Inflammatory macrophage treated with lipopolysaccharide for 4 hours (primary cell): ENCODE data around the gene ZNF423.
"Not testable (repeated sequence)": the region's sequence is repeated elsewhere in the genome, so short reads cannot be mapped to it uniquely, and the experiment has no call there.

Source experiments
- DNase-seq: peaks from one replicate; pipeline ENCODE4 v3.0.0-alpha.2; 2020

ZNF423 gene

DNA sequence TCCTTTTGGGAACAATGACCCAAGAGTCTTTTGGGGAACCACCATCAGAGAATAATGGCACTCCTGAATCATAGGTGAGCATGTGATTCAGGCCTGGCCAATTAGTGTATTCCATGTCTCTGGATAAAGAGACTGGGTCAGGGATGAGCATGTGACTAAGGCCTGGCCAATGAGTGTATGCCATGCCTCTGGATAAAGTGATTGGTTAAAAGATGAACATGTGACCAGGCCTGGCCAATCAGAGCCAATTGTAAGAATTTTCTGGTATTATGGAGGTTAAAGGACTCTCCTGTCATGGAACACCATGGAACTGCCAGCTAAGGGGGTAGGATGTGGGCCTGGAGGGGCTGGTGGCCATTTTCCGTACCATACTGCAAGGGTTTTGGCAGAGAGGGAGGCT is 288.0 kb downstream of the ZNF423 start:
- DNase-seq = no peak

DNA sequence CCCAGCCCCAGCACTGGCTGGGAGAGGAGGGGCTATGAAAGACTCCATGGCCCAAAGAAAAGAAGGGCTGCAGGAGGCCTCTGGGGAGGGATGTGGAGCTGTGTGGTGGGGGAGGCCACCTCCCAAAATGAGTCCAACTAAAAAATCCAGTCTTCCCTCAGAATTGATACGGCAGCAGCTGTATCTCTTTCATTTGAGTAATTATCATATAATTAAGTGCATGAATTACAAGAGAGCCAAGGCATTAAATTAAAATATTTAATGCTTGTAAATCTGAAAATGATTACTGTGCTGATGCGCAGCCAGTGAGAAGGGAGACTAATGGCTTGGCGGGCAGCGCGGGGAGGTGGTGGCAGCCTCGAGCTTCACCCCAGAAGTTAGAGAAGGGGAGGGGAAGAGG is 289.5 kb downstream of the ZNF423 start:
- no peak for DNase-seq

DNA sequence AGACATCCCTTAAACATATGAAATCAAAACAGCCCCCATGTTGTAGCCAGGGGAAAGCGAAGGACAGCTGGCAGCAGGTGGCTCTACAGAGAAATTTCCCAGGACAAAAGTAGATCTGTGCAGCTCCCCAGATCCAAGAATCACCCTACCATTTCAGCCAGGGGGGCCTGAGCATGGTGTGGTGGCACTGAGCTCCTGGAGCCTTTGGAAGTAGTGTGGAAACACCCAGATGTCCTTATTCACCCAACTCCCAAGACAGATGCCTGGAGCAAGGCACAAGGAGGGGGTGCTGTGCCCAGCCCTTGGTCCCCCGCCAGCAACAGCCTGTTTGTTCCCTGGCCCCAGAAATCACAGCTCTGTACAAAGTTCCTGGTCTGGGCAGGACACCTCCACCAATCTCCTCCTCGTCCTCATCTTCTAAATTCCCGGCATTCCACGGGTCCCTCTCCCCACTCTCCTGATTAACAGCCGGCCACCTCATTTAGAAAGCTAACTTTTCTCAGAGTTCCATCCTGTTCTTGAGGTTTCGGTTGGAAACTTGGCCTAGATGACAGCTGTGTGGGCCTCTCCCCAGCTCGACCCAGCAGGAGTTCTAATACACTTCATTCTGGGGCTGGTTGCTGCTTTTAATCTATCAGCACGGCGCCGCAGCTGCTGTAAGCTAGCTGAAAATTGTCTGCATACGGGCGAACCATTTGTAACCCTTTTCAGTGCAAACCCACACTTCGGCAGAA is 291.2 kb downstream of the ZNF423 start:
- no peak for DNase-seq

DNA sequence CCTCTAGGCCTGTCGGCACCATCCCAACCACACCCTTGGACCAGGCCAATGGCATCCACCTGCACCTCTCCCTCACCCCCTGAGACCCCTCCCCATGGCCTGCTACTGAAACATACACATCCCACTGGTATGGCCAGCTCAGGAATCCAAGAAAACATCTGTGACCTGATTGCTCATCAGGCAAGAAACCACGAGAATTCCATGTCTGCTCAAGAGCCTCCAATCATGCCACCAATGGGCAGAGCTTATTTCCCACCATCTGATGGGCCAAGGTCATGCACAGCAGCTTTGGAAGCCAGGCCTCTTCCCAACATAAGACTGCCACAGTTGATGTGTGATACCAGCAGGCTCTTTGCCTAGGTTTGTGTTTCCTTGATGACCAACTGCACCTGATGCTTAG is 292.2 kb downstream of the ZNF423 start:
- no peak for DNase-seq

DNA sequence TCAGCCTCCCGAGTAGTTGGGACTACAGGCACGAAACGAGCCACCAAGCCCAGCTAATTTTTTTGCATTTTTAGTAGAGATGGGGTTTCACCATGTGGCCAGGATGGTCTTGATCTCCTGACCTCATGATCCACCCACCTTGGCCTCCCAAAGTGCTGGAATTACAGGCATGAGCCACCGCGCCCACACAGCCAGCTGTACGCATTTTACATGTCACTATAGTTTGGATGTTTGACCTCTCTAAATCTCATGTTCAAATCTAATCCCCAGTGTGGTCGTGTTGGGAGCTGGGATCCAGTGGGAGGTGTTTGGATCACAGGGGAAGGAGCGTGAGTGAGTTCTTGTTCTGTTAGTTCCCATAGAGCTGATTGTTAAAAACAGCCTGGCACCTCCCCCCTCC is 293.0 kb downstream of the ZNF423 start:
- DNase-seq = not testable (repeated sequence)

DNA sequence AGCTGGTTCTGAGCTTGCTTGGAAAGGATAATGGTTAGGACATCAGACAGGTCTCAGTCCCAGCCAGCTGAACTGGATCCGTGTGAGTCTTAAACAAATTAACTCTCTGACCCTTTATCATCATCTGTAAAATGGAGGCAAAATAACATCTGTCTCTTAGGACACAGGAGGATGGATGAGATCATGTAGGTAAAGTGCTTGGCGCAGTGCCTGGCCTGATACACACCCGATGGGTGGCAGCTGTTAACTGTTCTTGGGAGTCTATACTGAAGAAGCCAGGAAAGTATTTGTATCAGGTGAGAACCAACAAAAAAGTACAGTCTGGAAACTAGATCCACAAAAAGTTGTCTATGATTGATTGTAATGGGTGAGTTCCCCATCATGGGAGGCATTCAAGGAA is 293.7 kb downstream of the ZNF423 start:
- no peak for DNase-seq

DNA sequence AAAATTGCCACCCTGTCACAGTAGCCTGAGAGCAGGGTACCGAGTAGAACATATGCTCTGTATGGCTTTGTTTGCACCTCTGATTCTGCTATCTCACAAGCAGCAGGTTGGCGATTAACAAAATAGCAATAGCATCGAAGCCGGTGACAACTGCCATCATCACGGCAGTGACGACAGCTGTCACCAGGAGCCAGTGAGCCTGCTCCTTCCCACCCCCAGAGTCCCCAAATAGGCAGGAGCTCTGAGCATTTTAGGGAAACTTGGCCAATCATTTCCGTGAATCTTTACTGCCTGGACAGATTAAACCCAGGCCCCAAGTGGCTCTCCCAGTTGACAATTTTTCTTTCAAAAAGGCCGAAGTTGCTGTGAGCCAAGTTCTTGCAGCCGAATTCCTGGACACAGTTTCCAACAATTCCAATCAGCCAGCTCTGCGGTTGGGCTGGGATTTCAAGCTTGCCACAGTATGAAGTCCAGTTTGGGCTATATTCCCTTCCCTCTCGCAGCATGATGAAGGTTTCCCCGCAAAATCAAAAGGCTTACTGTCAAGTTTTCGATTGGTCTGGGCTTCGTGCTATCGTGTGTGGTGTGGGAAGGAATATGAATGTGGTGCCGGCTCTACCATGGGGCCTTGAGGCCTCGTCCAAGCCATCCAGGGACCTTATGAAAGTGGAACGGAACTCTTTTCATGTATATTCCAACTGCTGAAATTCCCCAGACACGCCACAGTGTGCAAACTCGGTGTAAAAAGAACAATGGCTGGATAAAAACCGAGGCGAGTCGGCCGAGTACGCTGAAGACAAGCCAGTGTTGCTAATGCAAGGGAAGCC is 295.7 kb downstream of the ZNF423 start:
- DNase-seq = no peak

DNA sequence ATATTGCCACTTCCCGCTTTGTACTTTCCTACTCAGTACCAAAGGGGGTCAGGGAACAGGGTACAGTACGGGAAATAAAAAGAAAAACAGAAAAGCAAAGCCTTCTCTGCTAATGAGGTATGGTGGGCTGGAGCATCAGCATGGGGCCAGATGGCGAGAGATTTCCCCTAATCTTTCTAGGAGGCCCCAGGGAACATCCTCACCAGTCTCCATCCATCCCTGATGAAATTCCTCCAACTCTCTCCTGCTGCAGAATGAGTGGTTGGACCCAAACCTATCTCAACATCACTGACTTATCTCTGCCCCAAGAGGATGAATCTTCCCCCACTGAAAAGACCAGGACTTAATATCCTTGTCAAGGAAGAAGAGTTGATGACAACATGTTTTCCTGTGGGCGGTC is 296.7 kb downstream of the ZNF423 start:
- no peak for DNase-seq

DNA sequence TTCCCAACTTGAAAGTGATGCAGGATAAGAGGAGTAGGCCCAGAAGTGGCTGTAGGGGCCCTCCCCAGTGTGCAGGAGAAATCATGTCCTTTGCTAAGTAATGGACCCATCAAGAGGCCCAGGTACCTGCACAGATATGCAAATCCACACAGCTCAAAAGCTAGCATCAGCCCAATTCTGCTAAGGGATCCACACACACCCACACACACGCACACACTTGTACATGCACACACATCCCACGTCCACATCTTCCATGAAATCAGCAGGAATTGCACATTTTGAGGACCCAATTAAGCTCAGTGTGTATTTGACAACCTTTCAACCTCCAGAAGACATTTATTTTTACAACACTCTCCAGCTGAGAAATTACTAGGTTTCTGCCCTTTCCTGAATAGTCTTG is 297.5 kb downstream of the ZNF423 start:
- no peak for DNase-seq

DNA sequence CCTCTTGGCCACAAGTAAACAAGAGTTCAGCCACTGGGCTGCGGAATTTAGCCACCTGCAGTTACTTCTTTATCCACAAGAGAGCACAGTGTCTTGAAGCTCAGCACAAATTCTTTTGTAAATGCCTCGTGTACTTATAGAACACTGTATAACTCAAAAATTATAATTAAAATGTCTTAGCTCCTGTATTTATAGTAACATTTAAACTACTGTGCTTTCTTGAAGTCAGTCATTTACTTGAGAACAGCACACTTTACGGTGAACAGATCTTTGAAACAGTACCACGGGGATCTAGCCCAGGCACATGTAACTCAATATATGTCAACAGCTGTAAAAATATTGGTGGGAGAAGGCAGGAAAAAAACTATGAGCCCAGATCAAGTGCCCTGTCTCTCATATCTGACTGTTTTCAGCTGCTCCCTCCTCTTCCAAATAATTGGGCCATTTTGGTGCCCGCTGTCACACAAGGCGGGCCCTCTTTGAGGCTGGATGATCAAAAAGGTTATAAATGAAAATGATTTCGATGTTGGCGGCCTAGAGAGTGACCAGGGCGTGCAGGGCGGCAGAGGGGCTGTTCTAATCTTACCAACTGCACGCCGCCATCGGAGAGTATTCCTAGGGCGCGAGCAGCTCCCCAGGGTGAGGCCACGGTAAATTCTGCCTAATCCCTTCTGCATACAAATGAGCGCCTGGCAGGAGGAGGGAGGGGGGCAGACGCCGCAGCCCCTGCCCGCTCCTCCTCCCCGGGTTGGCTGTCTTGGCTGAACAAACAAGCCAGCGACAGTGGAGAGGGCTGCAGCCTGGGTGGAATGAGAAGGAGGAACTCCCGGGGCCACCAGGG is 299.1 kb downstream of the ZNF423 start:
- DNase-seq = peak; percentile 5

DNA sequence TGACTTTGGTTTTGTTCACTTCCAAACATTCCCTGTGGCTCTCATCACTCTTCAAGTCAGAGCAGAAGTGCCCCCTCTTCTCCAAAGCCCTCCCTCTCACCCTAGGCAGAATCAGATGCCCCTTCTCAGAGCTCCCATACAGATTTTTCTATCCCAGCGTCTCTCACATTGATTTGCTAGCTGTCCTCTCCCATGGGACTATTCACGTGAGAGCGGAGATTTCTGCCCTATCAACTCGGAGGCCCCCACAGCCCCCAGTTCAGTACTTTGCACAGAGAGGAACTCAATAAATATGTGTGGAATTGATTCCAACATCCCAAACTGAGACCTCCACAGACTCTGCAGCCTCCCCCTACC is 299.7 kb downstream of the ZNF423 start:
- no peak for DNase-seq

DNA sequence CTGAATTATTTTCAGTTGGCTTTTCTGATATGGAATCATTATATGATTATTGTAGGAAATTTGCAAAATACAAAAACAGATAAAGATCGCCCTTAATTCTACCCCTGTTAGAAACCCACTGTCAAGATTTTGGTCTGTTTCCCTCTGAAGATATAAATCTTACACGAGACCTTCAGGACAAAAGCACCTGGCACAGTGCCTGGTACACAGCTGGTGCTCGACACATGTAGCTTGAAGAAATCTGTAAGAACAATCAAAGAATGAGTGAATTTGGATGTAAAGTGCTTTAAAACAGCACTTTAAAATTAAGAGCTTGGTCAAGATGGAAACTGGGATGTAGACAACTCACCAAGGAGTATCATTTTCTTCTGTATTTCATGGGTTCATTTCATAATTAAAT is 301.2 kb downstream of the ZNF423 start:
- no peak for DNase-seq

DNA sequence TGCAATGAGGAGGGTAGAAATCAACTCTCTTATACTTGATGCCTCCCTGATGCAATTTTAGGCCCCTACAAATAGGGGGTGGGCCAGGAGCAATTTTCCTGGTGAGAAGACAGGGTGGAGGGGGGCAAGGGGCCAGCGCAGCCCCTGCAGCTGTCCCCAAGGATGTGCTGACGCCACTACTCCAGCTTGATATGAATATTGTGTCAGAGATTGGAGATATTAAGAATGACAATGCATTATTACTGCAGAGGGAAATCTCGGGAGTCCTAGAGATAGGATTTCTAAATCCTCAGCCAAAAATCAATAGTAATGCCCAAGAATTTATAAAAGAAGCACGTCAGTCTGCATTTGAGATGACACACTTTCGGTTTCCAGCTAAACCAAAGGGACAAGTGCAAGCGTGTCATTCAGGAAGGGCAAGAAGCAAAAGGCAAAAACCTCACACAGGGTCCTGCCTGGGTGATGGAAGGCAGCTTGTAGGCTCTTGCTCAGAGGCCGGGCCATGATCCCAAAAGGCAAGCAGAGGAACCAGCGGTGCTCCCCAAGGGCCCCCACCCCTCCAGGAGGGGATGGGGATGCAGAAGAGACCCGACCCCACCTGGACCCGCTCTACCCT is 303.5 kb downstream of the ZNF423 start:
- no peak for DNase-seq

DNA sequence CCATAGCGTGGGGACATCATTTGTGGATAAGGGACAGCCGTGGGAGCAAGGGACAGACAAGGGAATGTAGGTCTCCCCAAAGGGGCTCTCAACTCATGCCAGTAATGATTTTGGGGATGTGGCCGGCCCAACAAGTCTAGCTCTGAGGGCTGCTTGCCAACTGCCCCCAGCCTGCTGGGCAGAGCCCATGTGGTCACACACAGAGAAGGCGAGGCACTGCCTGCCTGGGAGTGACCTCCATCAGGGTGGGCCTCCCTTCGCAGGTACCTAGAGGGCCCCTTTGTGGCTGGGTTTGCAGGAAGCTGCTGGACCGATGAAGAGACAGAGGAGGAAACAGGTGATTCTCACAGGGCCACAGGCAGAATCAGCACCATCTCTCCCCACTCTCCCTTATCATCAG is 305.2 kb downstream of the ZNF423 start:
- DNase-seq = no peak

DNA sequence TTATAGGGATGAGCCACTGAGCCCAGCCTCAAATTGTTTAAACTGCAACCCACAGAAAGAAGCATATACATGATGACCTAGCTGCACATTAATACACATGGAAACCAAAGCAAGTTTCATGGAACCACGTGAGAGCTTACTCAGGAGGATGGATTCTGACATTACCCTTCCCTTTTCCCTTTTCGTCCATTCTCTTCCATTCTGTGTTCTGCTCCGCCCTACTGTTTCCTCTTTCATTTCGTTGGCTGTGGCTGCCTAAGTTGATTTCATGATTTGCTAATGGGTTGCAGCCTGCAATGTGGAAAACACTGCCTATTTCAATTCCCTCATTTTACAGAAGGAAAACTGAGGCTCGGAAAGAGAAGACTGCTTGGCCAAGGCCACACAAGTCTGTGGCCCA is 305.8 kb downstream of the ZNF423 start:
- DNase-seq = peak; percentile 3

DNA sequence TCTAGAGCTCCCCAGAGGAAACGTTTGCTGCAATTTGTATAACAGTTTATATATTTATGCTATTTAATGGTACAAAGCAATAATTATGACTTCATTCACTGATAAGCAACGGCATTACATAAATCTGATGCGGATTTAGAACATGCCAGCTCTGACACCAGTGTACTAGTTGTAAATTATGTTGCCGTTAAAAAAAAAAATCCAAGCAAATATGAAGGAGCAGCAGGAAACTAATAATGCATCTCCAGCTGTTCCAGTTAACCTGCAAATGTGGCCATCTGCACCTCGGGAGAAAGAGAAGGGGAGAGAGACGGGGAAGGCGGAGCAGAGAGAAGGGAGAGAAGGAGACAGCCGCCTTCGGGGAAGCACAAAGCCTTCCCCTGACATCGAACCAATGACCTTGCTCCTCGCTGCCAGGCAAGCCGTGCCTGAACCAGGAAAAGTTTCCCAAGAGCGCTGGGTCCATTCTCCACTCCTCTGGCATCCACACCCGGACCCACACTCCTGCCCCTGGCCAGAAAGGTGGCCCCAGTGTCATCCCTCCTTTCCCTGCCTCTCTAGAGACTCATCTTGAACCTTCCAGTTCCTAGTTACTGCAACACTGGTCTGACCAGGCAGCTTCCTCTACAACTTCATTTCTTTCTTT is 307.5 kb downstream of the ZNF423 start:
- no peak for DNase-seq

DNA sequence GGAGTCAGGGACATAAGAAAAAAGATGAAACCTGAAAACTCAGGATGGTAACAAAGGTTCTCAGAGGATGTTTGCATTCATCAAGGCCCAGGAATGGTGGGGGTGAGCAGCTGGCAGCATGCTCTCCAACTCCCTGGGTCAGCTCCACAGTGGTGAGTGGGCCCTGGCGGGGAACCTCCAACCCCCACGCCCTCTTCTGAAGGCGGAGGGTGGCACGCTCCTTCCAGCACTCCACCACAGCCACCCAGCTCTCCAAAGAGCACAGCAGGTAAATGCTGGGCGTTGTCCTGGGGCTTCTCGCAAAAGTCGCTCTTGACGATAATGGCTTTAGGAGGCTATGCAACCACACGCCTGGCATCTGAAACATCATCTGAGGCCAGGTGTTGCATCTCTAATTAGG is 308.5 kb downstream of the ZNF423 start:
- DNase-seq = no peak

DNA sequence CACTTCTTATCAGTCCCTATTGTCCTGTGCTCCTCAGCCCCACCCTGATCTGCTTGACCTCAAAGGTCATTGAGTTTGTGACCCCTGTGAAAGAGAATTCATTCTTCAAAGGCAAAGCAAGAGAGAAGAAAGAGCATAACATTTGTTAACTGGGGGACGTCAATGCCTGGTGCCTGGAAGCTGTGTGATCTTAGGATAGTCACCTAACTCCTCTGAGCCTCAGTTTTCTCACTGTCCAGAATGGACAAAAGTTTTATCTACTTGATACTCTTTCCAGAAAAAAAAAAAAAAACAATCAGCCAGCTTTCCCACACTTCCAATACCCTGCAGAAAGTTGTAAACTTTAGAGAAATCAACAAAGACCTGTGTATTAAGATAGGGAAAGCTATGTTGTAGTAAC is 309.2 kb downstream of the ZNF423 start:
- DNase-seq = no peak

DNA sequence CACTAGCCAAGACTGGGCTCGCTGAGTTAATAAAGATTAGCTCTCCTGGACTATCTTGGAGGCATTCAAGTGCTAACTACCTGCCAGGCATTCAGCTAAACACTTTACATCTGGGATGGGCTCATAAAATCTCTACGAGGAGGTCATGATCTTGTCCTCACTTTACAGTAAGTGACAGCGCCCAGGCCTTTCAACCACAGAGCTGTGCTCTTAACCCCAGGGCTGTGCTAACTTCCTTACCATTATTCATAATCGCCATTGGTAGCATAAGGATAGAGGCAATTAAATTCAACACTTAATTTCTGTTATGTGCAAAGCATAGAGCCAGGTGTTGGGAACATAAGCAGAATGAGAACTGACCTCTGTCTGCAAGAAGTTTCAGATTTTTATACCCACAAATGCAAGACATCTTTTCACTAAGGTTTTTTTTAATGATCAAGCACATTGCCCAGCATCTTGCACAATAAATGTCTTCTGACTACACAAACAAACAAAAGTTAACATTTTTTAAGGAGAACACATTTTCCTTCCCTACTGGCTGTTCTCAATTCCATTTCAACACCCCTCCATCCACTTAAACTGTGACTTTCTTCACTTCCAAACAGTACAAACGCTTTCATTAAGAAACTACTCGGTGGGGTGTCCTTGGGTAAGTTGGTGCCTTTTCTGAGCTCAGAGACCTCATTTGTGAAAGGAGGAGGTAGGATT is 310.0 kb downstream of the ZNF423 start:
- no peak for DNase-seq

DNA sequence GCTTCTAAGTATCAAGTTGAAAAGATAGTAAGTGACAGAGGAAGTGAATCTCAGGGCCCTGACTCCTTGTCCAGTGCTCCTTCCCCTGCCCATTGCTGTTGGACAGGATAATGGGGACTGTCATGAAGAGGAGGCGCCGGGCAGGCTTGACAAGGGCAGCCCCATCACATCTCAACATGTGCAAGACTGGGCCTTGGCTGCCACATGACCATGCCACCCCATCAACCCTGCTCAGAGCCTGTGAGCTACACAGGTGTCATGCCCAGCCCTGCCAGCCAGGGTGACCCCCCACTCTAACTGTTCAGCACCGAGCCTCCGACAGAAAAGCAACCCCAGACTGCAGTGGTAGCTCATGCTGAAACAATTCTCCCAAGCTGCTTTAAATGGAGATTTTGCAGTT is 310.7 kb downstream of the ZNF423 start:
- no peak for DNase-seq

DNA sequence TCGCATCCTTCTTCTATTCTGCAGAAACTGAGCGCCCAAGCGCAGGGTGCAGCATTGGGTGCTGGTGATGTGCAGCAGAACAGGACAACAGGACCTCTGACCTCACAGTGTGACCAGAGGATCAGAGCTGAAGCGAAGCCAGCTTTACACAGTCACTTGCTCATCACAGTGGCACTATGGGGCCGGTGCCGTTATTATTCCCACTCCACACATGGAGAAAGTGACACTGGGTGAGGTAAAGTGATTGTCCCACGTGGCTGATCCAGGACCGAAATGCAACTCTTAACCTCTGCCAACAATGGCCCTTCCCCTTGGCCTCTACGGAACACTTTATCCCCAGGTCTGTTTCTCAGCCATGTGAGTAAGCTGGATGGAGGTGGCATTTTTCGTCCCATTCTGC is 311.1 kb downstream of the ZNF423 start:
- DNase-seq = no peak

DNA sequence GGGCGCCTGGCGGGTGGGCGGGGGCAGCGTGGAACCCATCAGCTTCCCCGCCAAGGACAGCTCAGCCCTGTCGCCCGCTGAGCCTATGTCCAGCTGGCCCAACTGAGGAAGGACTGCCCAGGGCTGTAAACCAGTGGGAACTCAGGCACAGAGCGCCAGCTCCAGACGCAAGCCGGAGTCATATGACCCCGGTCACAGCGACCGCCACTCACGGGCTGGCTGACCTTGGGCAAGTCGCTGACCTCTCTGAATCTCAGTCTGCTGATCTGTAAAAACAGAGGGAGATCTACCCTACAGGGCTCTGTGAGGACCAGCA is 312.3 kb downstream of the ZNF423 start:
- no peak for DNase-seq
